Measurements from ENCODE around the gene PAX4. TPM values are rescaled to one million over a fixed set of nuclear protein-coding genes. Genes with fewer than 3 reads are reported as not detected.

PAX4 gene
- total and polyA plus RNA-seq, 2 donors (not counting 3 experiments of a cell fraction or from before 2014, with no cell fraction given): not detected

DNA sequence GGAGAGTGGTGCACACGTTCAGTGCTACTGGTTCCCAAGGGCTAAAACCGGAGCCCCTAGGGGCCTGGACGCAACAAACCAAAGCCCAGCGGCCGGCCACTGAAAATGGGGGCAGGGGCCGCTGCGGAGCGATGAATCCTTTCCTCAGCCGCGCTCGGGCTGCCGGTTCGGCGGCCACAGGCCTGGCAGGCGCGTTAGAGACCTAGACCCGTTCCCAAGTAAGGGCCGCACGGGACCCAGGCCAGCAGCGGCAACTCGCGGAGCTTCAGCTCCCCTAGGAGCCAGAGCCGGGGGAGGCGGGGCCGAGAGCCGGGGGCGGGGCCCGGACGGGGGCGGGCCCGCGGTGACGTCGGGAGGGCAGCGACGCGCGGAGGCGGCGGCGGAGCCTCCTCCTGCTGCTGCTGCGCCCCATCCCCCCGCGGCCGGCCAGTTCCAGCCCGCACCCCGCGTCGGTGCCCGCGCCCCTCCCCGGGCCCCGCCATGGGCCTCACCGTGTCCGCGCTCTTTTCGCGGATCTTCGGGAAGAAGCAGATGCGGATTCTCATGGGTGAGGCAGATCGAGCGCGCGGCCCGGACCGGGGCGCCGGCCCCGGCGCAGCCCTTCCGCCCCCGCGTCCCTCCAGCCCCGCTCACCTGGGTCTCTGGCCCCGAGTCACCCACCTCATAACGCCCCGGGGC, 29.8 kb downstream of the PAX4 start, which contains the start of gene ARF5:
ARF5 (plus strand) TSS at position 393 of the 678 bp plus-strand sequence; CDS start at position 481, 88 bp downstream.
- H3K79me2 ChIP-seq (ENCODE audit: control insufficient read depth, insufficient read depth, low read length): peaks cover 23% of the 10 kb centered on the region
- H4K20me1 ChIP-seq (replicated peaks; ENCODE audit: control insufficient read depth, extremely low read depth, insufficient read depth, low read length): no peaks in the 10 kb centered on the region
- no TSS peak for BruUV-seq (replicated peaks)
- H3K9me1 ChIP-seq (replicated peaks; ENCODE audit: control insufficient read depth, extremely low read depth, insufficient read depth, low read length): no peaks in the 10 kb centered on the region
- intact Hi-C loops (cut with micrococcal nuclease): loop anchor here (1.0 to 10.0 kb wide), 8 partner anchors 63 to 621 kb away; partner anchors contain the start of genes GRM8, LRRC4 and ZNF800
- H3K27ac ChIP-seq (ENCODE audit: insufficient read depth, low read depth, low read length): peak within 1 kb of the TSS; percentile 56
- peak within 1 kb of the TSS; percentile 68 for H3K4me2 ChIP-seq (ENCODE audit: insufficient read depth, low read length)
- H3K9ac ChIP-seq (replicated peaks; ENCODE audit: extremely low read depth, insufficient read depth, low read length): peak within 1 kb of the TSS; percentile 85
- H3K9me3 ChIP-seq (replicated peaks; ENCODE audit: control insufficient read depth, insufficient read depth, low read length): no peaks in the 10 kb centered on the region
- peak; percentile 75 for TF ChIP-seq POLR2AphosphoS5 (IDR thresholded peaks at IDR 0.05; ENCODE audit: insufficient read depth, low read depth, low read length)
- TF ChIP-seq EZH2 (IDR thresholded peaks at IDR 0.05; ENCODE audit: borderline replicate concordance, low read depth, low read length, severe bottlenecking): no peak
- no peak for TF ChIP-seq MAX (IDR thresholded peaks at IDR 0.05; ENCODE audit: insufficient read depth, insufficient read length)
- TF ChIP-seq FOS (IDR thresholded peaks at IDR 0.05; ENCODE audit: borderline replicate concordance, insufficient read depth, low read length): no peak
- TF ChIP-seq POLR2A (IDR thresholded peaks at IDR 0.05; ENCODE audit: low read depth, low read length): peak; percentile 83
- no peak for TF ChIP-seq MYC (IDR thresholded peaks at IDR 0.05; ENCODE audit: low read depth, low read length)
- no peak for TF ChIP-seq JUN (IDR thresholded peaks at IDR 0.05; ENCODE audit: borderline replicate concordance, insufficient read depth, insufficient read length, low read depth)
- no peak for TF ChIP-seq GATA2 (IDR thresholded peaks at IDR 0.05; ENCODE audit: insufficient read depth, insufficient read length, low read depth, low read length)
- TF ChIP-seq CTCF (IDR thresholded peaks at IDR 0.05; ENCODE audit: extremely low read depth in 1 of 2, insufficient read depth in 1 of 2, low read depth in 1 of 2, low read length in 2 of 2): peak in 1 of 2 donors; percentile 0
- dilution Hi-C loops (cut with MboI; ENCODE audit: extremely low pct_ligation_motif_present, low sequenced_read_pairs): no loop called here
- FAIRE-seq (peak; percentile 83), DNase-seq (ENCODE audit: low read depth, low spot score) (peak; percentile 90)
- peaks cover 35% of the 10 kb centered on the region for H3K4me1 ChIP-seq (ENCODE audit: control insufficient read depth, extremely low read depth, insufficient read depth, low read length)
- peak within 1 kb of the TSS; percentile 94 for H2AFZ ChIP-seq (ENCODE audit: low read depth, low read length)
- ChIA-PET CTCF (interaction anchor here (0.5 to 2.0 kb wide), 14 partner anchors 9 to 621 kb away, joined by 3 to 41 read pairs (median 4); partner anchors contain the start of genes SND1 and ZNF800), POLR2A (no interaction called here)
- H3K36me3 ChIP-seq (ENCODE audit: control insufficient read depth in 2 of 2, extremely low read depth in 1 of 2, insufficient read depth in 2 of 2, low read length in 2 of 2): peaks cover 2 to 11% of the 10 kb centered on the region in 2 experiments
- peak within 1 kb of the TSS; percentile 71 to 94 (median 94) for H3K4me3 ChIP-seq (replicated peaks in 1 of 3; ENCODE audit: insufficient read depth in 1 of 3, low read depth in 1 of 3, low read length in 3 of 3)
- no peaks in the 10 kb centered on the region for H3K27me3 ChIP-seq (ENCODE audit: control insufficient read depth in 2 of 2, insufficient read depth in 2 of 2, low read length in 2 of 2)

All from endothelial cell of umbilical vein (primary cell).